ENCODE results near the gene GRHPR. TPM values are rescaled to one million over a fixed set of nuclear protein-coding genes. Genes with fewer than 3 reads are reported as not detected.

GRHPR gene
- total RNA-seq, 1 donor from 2014 or later, result 84.3 TPM

- TF ChIP-seq CTCF (IDR thresholded peaks at IDR 0.05), result no peak
- no peak overlapping the region for H3K27ac Mint-ChIP-seq (ENCODE audit: unreplicated experiment)
- H3K4me1 Mint-ChIP-seq (ENCODE audit: low read depth), result no peaks in the 10 kb centered on the region
- H3K4me3 Mint-ChIP-seq (ENCODE audit: unreplicated experiment), result no peak overlapping the region
- no peak for DNase-seq (ENCODE audit: low spot score)
- peaks cover 5% of the 10 kb centered on the region for H3K9me3 Mint-ChIP-seq (ENCODE audit: low read depth)
- peaks cover 16% of the 10 kb centered on the region for H3K27me3 Mint-ChIP-seq (ENCODE audit: low read depth)
- peaks cover 4% of the 10 kb centered on the region for H3K36me3 Mint-ChIP-seq (ENCODE audit: low read depth)
Measured at GRCh38 chr9:37378613-37379004, 43.9 kb upstream of the GRHPR start.

DNA sequence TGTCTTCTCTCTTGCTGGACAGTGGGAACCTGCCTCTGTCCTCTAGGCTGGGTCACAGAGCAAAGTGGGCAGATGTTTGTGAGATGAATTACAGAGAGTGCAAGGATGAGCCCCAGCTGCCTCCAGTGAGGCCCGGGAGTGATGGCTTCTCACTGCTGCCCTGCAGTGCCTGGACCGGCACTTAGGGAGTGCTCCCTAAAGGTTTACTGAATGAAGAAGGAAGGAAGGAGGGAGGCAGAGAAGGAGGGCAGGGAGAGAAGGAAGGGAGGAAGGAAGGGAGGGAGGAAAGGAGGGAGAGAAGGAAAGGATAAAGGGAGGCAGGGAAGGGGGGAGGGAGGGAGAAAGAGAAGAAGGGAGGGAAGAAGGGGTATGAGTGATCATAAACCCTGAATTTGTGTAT is 42.7 kb upstream of the GRHPR start:
- Mint-ChIP-seq H3K27me3 (ENCODE audit: low read depth) (peaks cover 16% of the 10 kb centered on the region), H3K4me1 (ENCODE audit: low read depth) (no peaks in the 10 kb centered on the region), H3K9me3 (ENCODE audit: low read depth) (peaks cover 5% of the 10 kb centered on the region), H3K27ac (ENCODE audit: unreplicated experiment) (no peak overlapping the region), H3K36me3 (ENCODE audit: low read depth) (peaks cover 4% of the 10 kb centered on the region), H3K4me3 (ENCODE audit: unreplicated experiment) (no peak overlapping the region)
- DNase-seq (ENCODE audit: low spot score), result no peak
- no peak for TF ChIP-seq CTCF (IDR thresholded peaks at IDR 0.05)

- no peak overlapping the region for H3K27ac Mint-ChIP-seq (ENCODE audit: unreplicated experiment)
- peaks cover 4% of the 10 kb centered on the region for H3K36me3 Mint-ChIP-seq (ENCODE audit: low read depth)
- H3K9me3 Mint-ChIP-seq (ENCODE audit: low read depth), result peaks cover 5% of the 10 kb centered on the region
- peaks cover 16% of the 10 kb centered on the region for H3K27me3 Mint-ChIP-seq (ENCODE audit: low read depth)
- no peak for TF ChIP-seq CTCF (IDR thresholded peaks at IDR 0.05)
- no peak overlapping the region for H3K4me3 Mint-ChIP-seq (ENCODE audit: unreplicated experiment)
- DNase-seq (ENCODE audit: low spot score), result no peak
- H3K4me1 Mint-ChIP-seq (ENCODE audit: low read depth), result no peaks in the 10 kb centered on the region
Measured at GRCh38 chr9:37380570-37380969, 41.9 kb upstream of the GRHPR start.

GRCh38 chr9:37381094-37381741 is 41.3 kb upstream of the GRHPR start:
- H3K27ac Mint-ChIP-seq (ENCODE audit: unreplicated experiment), result no peak overlapping the region
- TF ChIP-seq CTCF (IDR thresholded peaks at IDR 0.05), result no peak
- peaks cover 16% of the 10 kb centered on the region for H3K27me3 Mint-ChIP-seq (ENCODE audit: low read depth)
- H3K9me3 Mint-ChIP-seq (ENCODE audit: low read depth), result peaks cover 5% of the 10 kb centered on the region
- H3K4me1 Mint-ChIP-seq (ENCODE audit: low read depth), result no peaks in the 10 kb centered on the region
- no peak overlapping the region for H3K4me3 Mint-ChIP-seq (ENCODE audit: unreplicated experiment)
- peaks cover 4% of the 10 kb centered on the region for H3K36me3 Mint-ChIP-seq (ENCODE audit: low read depth)
- no peak for DNase-seq (ENCODE audit: low spot score)

GRCh38 chr9:37382161-37382981 is 40.1 kb upstream of the GRHPR start:
- no peaks in the 10 kb centered on the region for H3K4me1 Mint-ChIP-seq (ENCODE audit: low read depth)
- H3K27me3 Mint-ChIP-seq (ENCODE audit: low read depth), result peaks cover 7% of the 10 kb centered on the region
- no peak overlapping the region for H3K27ac Mint-ChIP-seq (ENCODE audit: unreplicated experiment)
- TF ChIP-seq CTCF (IDR thresholded peaks at IDR 0.05), result no peak
- no peak for DNase-seq (ENCODE audit: low spot score)
- H3K36me3 Mint-ChIP-seq (ENCODE audit: low read depth), result peaks cover 4% of the 10 kb centered on the region
- H3K4me3 Mint-ChIP-seq (ENCODE audit: unreplicated experiment), result no peak overlapping the region
- H3K9me3 Mint-ChIP-seq (ENCODE audit: low read depth), result peaks cover 5% of the 10 kb centered on the region
